GM10266 (cell line): ENCODE measurements around the gene IL24.

Experiments
- DNase-seq: peaks from one replicate; pipeline ENCODE4 v3.0.0; 2012; ENCODE audit errors: extremely low spot score
- CTCF ChIP-seq: IDR thresholded peaks from 2 replicates; pipeline ENCODE4 v1.5.1; 2012; ENCODE audit warnings: mild to moderate bottlenecking, low read depth; ENCODE audit not compliant: control insufficient read depth, insufficient read depth; ENCODE audit errors: missing control alignments

Gene IL24

DNA sequence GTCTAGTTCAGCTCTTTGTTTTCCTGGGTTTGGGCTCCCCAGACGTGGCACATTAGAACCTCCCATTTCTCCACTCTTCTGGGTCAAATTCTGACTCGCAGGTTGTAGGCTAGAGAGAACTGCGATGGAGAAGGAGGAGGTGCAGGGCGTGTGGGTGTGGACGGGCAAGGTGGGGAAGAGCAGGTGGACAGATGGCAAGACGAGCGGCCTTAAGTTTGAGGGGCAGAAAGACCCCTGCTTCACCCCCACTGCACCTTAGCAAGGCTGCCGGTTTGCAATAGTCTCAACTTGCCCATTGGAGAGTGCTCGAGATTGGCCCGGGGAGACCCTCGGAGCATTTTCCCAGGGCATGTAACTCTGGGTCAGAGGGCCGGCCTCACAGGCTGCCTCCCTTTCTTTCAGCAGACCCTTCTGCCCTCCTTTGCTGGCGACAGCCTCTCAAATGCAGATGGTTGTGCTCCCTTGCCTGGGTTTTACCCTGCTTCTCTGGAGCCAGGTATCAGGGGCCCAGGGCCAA, 1.7 kb downstream of the IL24 start:
- no peak for DNase-seq
- TF ChIP-seq CTCF, result no peak

DNA sequence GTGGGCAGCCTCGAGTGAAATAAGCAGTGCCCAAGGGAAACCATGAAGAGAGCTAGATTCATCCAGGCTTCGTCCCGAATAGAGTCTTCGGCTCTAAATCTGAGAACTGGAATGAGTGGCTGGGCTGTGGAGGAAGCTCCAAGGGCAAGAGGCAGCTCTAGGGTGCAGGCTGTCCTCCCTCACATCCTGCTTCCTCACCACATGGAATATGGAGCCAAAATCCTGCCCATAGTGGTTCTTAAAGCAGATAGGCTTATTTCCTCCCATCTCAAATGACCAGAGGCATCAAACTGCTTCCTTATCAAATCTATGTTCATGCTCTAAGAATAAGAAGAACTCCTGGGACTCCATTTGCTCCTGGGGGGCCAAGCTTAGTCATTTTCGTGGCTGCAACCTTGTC, 2.5 kb downstream of the IL24 start:
- no peak for TF ChIP-seq CTCF
- DNase-seq, result no peak

- TF ChIP-seq CTCF, result no peak
- no peak for DNase-seq
Measured at GRCh38 chr1:206900149-206900548, 2.9 kb downstream of the IL24 start.

GRCh38 chr1:206901944-206902343, 4.7 kb downstream of the IL24 start:
- TF ChIP-seq CTCF, result peak; percentile 4
- DNase-seq, result no peak

DNA sequence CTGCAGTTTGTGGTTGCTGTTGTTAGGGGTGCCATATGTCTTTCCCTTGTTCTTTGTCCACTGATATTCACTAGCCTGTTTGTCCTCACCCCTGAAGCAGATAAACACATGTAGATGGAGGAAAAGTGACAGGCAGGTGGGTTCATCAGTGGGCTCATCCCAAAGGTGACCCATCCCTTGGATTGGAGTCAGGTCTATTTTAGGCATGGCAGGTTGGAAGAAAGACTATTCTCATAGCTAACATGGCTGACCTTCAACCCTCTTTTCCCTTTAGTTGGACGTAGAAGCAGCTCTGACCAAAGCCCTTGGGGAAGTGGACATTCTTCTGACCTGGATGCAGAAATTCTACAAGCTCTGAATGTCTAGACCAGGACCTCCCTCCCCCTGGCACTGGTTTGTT, 5.5 kb downstream of the IL24 start:
- TF ChIP-seq CTCF, result no peak
- DNase-seq, result no peak

DNA sequence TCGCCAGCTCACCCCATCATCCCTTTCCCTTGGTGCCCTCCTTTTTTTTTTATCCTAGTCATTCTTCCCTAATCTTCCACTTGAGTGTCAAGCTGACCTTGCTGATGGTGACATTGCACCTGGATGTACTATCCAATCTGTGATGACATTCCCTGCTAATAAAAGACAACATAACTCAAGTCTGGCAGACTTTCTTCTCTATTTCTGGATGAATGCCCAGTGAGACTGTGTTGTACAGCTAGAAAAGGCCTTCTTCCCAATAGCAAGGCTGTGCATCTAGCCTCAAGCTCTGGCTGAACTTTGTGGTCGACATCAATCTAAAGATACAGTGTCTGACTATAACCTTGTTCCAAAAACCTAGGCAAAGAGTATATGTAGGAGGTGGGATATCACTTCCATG, 6.4 kb downstream of the IL24 start:
- DNase-seq, result no peak
- TF ChIP-seq CTCF, result no peak

DNA sequence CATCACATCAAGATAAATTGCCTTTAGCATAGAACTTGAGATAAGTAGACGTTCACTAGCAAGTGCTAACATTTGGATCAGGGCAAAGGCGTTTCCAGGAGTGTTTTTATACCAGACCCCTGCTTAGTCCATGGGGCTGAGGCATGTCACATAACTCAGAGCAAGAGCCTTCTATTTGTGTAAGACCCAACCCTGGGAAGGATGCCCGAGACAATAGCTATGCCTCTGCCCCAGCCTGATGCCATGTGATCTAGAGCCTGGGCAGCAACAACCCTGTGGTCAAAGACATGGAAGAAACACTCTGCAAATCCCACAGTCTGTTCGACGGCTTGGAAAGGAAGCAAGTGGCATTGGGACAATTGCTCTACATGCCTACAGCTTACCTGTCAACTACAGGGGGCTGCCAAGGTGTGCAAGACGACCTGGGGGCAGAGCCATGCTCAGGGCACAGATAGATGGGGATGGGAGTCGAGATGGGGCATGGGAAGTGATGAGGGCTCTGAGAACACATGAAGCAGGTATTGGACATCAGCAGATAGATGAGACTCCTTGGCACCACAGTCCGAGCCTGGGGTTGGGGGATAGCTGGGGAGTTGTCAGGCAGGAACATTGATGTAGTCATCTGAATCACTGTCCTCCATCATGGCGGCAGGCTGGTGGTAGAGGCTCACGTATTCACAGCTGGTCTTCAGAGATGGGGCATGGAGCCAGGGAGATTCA, 7.3 kb downstream of the IL24 start:
- no peak for TF ChIP-seq CTCF

More for the DNA sequence above, 7.3 kb downstream of the IL24 start:
- DNase-seq, result no peak
